ENCODE data around the gene CD200R1L. TPM values are rescaled to one million over a fixed set of nuclear protein-coding genes. Genes with fewer than 3 reads are reported as not detected.

CD200R1L gene
- total RNA-seq, 1 experiment from 2014 or later, result not detected

- no peak for TF ChIP-seq PREB (CRISPR knock-in tag; IDR thresholded peaks at IDR 0.05; ENCODE audit: borderline replicate concordance)
Measured at GRCh38 chr3:112846764-112847163, at the start of gene CD200R1L (continued).

GRCh38 chr3:112894258-112894657 is 47.6 kb upstream of the CD200R1L start:
- H3K4me1 Mint-ChIP-seq, result peaks cover 54% of the 10 kb centered on the region
- ChIA-PET POLR2A (no interaction called here), CTCF (interaction anchor here (1.0 to 1.3 kb wide), 2 partner anchors 85 to 160 kb away, joined by 4 to 9 read pairs; no protein-coding TSS in a partner anchor)
- DNase-seq (ENCODE audit: low spot score) (peak; percentile 71), ATAC-seq (peak; percentile 92)
- no peak for TF ChIP-seq OVOL2 (CRISPR knock-in tag; IDR thresholded peaks at IDR 0.05; ENCODE audit: borderline replicate concordance)
- no peak for TF ChIP-seq MYBL2 (CRISPR knock-in tag; IDR thresholded peaks at IDR 0.05)
- TF ChIP-seq NFE2L1 (CRISPR knock-in tag; IDR thresholded peaks at IDR 0.05), result peak; percentile 99
- no peak for TF ChIP-seq ZBTB21 (CRISPR knock-in tag; IDR thresholded peaks at IDR 0.05; ENCODE audit: borderline replicate concordance)
- no peak for TF ChIP-seq HMGA2 (CRISPR knock-in tag; IDR thresholded peaks at IDR 0.05)
- no peak for TF ChIP-seq EMX1 (CRISPR knock-in tag; IDR thresholded peaks at IDR 0.05)
- peak overlapping the region; percentile 88 for H3K27ac Mint-ChIP-seq
- peaks cover 10% of the 10 kb centered on the region for H3K9me3 Mint-ChIP-seq
- H3K4me3 Mint-ChIP-seq, result no peak overlapping the region
- peaks cover 7% of the 10 kb centered on the region for H3K36me3 Mint-ChIP-seq
- no peaks in the 10 kb centered on the region for H3K27me3 Mint-ChIP-seq (ENCODE audit: low read depth)

- ChIA-PET CTCF (interaction anchor here (1.1 kb wide), 1 partner anchor 246 kb away, joined by 5 read pairs; no protein-coding TSS in a partner anchor), POLR2A (no interaction called here)
- Mint-ChIP-seq H3K27me3 (ENCODE audit: low read depth) (no peaks in the 10 kb centered on the region), H3K4me3 (no peak overlapping the region), H3K36me3 (peaks cover 7% of the 10 kb centered on the region), H3K9me3 (peaks cover 10% of the 10 kb centered on the region), H3K27ac (peak overlapping the region; percentile 40), H3K4me1 (peaks cover 26% of the 10 kb centered on the region)
- ATAC-seq, result peak; percentile 50
- TF ChIP-seq ZNF423 (CRISPR knock-in tag; IDR thresholded peaks at IDR 0.05) (peak; percentile 81), CREM (CRISPR knock-in tag; IDR thresholded peaks at IDR 0.05) (no peak)
- DNase-seq (ENCODE audit: low spot score), result no peak
Measured at GRCh38 chr3:112889357-112889756, 42.7 kb upstream of the CD200R1L start.

- H3K27ac Mint-ChIP-seq, result no peak overlapping the region
- ChIA-PET POLR2A (interaction anchor here (0.7 kb wide), 1 partner anchor 69 kb away, joined by 4 read pairs; no protein-coding TSS in a partner anchor), CTCF (interaction anchor here (1.1 kb wide), 1 partner anchor 246 kb away, joined by 5 read pairs; no protein-coding TSS in a partner anchor)
- no peak overlapping the region for H3K4me3 Mint-ChIP-seq
- DNase-seq (ENCODE audit: low spot score), result no peak
- no peak for ATAC-seq
- H3K36me3 Mint-ChIP-seq, result peaks cover 7% of the 10 kb centered on the region
- no peaks in the 10 kb centered on the region for H3K27me3 Mint-ChIP-seq (ENCODE audit: low read depth)
- TF ChIP-seq ZNF416 (CRISPR knock-in tag; IDR thresholded peaks at IDR 0.05) (no peak), ZNF671 (CRISPR knock-in tag; IDR thresholded peaks at IDR 0.05) (no peak), ZNF512 (CRISPR knock-in tag; IDR thresholded peaks at IDR 0.05; ENCODE audit: borderline replicate concordance) (no peak), TCF7 (CRISPR knock-in tag; IDR thresholded peaks at IDR 0.05; ENCODE audit: low read depth) (no peak), JUN (CRISPR knock-in tag; IDR thresholded peaks at IDR 0.05) (no peak), ZNF423 (CRISPR knock-in tag; IDR thresholded peaks at IDR 0.05) (no peak), STAT6 (CRISPR knock-in tag; conservative IDR thresholded peaks at IDR 0.05; ENCODE audit: low read depth) (no peak), CDX4 (CRISPR knock-in tag; IDR thresholded peaks at IDR 0.05; ENCODE audit: borderline replicate concordance) (no peak), USF2 (CRISPR knock-in tag; IDR thresholded peaks at IDR 0.05) (no peak), GRHL2 (CRISPR knock-in tag; IDR thresholded peaks at IDR 0.05; ENCODE audit: insufficient replicate concordance, severe bottlenecking) (no peak), E2F4 (CRISPR knock-in tag; IDR thresholded peaks at IDR 0.05; ENCODE audit: borderline replicate concordance, low read depth) (no peak), SOX15 (CRISPR knock-in tag; IDR thresholded peaks at IDR 0.05) (no peak), TEAD1 (CRISPR knock-in tag; IDR thresholded peaks at IDR 0.05) (no peak)
- peaks cover 17% of the 10 kb centered on the region for H3K4me1 Mint-ChIP-seq
- peaks cover 10% of the 10 kb centered on the region for H3K9me3 Mint-ChIP-seq
Measured at GRCh38 chr3:112888381-112889085, 41.9 kb upstream of the CD200R1L start.

Measured in WTC11 (cell line).